PC-9 (cell line): Measurements from ENCODE around the gene CDKN2B. TPM values are rescaled to one million over a fixed set of nuclear protein-coding genes. Genes with fewer than 3 reads are reported as not detected.

Experiments used
- BruUV-seq: library from RNA; stranded (reverse); fragments of 400-500 nt; replicated peaks from 2 replicates; lab custom pipeline; 2021; lab: Mats Ljungman, UMichigan
- CTCF ChIA-PET: fragments of 300-600 bp; sonication (Branson Sonifier 250); formaldehyde crosslinking; loops from one replicate; lab custom pipeline; 2022; ENCODE audit warnings: antibody characterized with exemption; lab: Charles Lee
- POLR2A ChIA-PET: fragments of 300-600 bp; sonication (Branson Sonifier 250); formaldehyde crosslinking; loops from one replicate; lab custom pipeline; 2022; ENCODE audit warnings: antibody characterized with exemption; ENCODE audit not compliant: unreplicated experiment; lab: Charles Lee
- DNase-seq, 2 experiments: peaks; one replicate each; pipeline versions ENCODE4 v3.0.0 to v3.0.0-alpha.2; 2015 to 2022; ENCODE audit warnings: mixed read lengths in 1 of 2
- H2AFZ ChIP-seq: fragments of 200-600 bp; sonication (generic); 2 replicates; pipeline ENCODE4 v1.8.1; 2017; ENCODE audit warnings: antibody characterized with exemption
- H3F3A ChIP-seq: fragments of 200-600 bp; sonication (generic); 2 replicates; pipeline ENCODE4 v1.8.1; 2017; ENCODE audit warnings: antibody characterized with exemption, mild to moderate bottlenecking, low read depth; ENCODE audit not compliant: insufficient read depth
- H3K27ac ChIP-seq: fragments of 200-600 bp; sonication (generic); 2 replicates; pipeline ENCODE4 v1.6.1; 2016; ENCODE audit warnings: mixed run types
- H3K27me3 ChIP-seq: fragments of 200-600 bp; sonication (generic); 2 replicates; pipeline ENCODE4 v1.6.1; 2016; ENCODE audit warnings: low read depth, mixed run types; ENCODE audit not compliant: insufficient read depth
- H3K36me3 ChIP-seq: fragments of 200-600 bp; sonication (generic); 2 replicates; pipeline ENCODE4 v1.6.1; 2016; ENCODE audit warnings: low read depth, mixed run types
- H3K4me1 ChIP-seq: fragments of 200-600 bp; sonication (generic); replicated peaks from 2 replicates; pipeline ENCODE4 v1.6.1; 2016; ENCODE audit warnings: mixed run types; ENCODE audit not compliant: insufficient read depth
- H3K4me2 ChIP-seq: fragments of 200-600 bp; sonication (generic); 2 replicates; pipeline ENCODE4 v1.6.1; 2017; ENCODE audit warnings: mixed run types
- H3K4me3 ChIP-seq: fragments of 200-600 bp; sonication (generic); 2 replicates; pipeline ENCODE4 v1.6.1; 2016; ENCODE audit warnings: mixed run types
- H3K79me2 ChIP-seq: fragments of 200-600 bp; sonication (generic); 2 replicates; pipeline ENCODE4 v1.6.1; 2017; ENCODE audit warnings: low read depth, mixed run types
- H3K9me2 ChIP-seq: fragments of 200-600 bp; sonication (generic); 2 replicates; pipeline ENCODE4 v1.8.1; 2017; ENCODE audit warnings: mild to moderate bottlenecking; ENCODE audit not compliant: insufficient read depth
- H3K9me3 ChIP-seq: fragments of 200-600 bp; sonication (generic); 2 replicates; pipeline ENCODE4 v1.8.1; 2016; ENCODE audit warnings: low read depth; ENCODE audit not compliant: insufficient read depth
- H4K20me1 ChIP-seq: fragments of 200-600 bp; sonication (generic); 2 replicates; pipeline ENCODE4 v1.8.1; 2017; ENCODE audit not compliant: insufficient read depth
- CTCF ChIP-seq: fragments of 200-600 bp; sonication (generic); conservative IDR thresholded peaks from 2 replicates; pipeline ENCODE4 v1.6.1; 2017; ENCODE audit warnings: mixed run types, antibody characterized with exemption, mild to moderate bottlenecking, moderate library complexity
- EZH2 ChIP-seq: fragments of 200-600 bp; sonication (generic); IDR thresholded peaks from 2 replicates; pipeline ENCODE4 v1.8.0; 2017; ENCODE audit warnings: antibody characterized with exemption, low read depth
- intact Hi-C: fragments of 100-400 bp; cut with micrococcal nuclease; formaldehyde crosslinking; loops from one replicate; pipeline ENCODE4 v1.10.0; 2022; ENCODE audit not compliant: unreplicated experiment
- total RNA-seq: library from RNA; stranded (reverse); gene quantifications from 2 replicates; pipeline ENCODE4 v1.2.3, GENCODE V29; 2021

Gene CDKN2B
- total RNA-seq, 1 experiment from 2014 or later = 33.8 TPM

GRCh38 chr9:21976334-21976875 is 32.7 kb downstream of the CDKN2B start:
- intact Hi-C loops = no loop called here
- peaks cover 16% of the 10 kb centered on the region; the same call in 1 of the 2 replicates for H3K36me3 ChIP-seq
- H3K79me2 ChIP-seq = peaks cover 92% of the 10 kb centered on the region
- DNase-seq = no peak
- H3K4me1 ChIP-seq = peaks cover 31% of the 10 kb centered on the region
- peak overlapping the region; percentile 98 for H3K4me2 ChIP-seq
- H2AFZ ChIP-seq = no peak overlapping the region
- no peak overlapping the region for H3K27ac ChIP-seq
- ChIA-PET CTCF (no interaction called here), POLR2A (interaction anchor here (0.7 kb wide), 4 partner anchors 42 to 131 kb away, joined by 3 to 11 read pairs (median 4); no protein-coding TSS in a partner anchor)
- peaks cover 8% of the 10 kb centered on the region for H3F3A ChIP-seq
- H3K27me3 ChIP-seq = no peaks in the 10 kb centered on the region
- no TSS peak for BruUV-seq
- no peaks in the 10 kb centered on the region for H3K9me3 ChIP-seq
- H3K9me2 ChIP-seq = no peaks in the 10 kb centered on the region
- TF ChIP-seq EZH2 (no peak), CTCF (no peak)
- H3K4me3 ChIP-seq = peak overlapping the region; percentile 65; the same call in 1 of the 2 replicates
- peaks cover 6% of the 10 kb centered on the region for H4K20me1 ChIP-seq

GRCh38 chr9:21974722-21975409 is 34.2 kb downstream of the CDKN2B start:
- H3K27ac ChIP-seq = peak overlapping the region; percentile 75
- TF ChIP-seq EZH2 (no peak), CTCF (no peak)
- H2AFZ ChIP-seq = peak overlapping the region; percentile 74
- no peaks in the 10 kb centered on the region for H3K27me3 ChIP-seq
- H3K9me3 ChIP-seq = no peaks in the 10 kb centered on the region
- CTCF ChIA-PET = no interaction called here
- peak overlapping the region; percentile 98 for H3K4me2 ChIP-seq
- H3K4me3 ChIP-seq = peak overlapping the region; percentile 65
- H3K9me2 ChIP-seq = no peaks in the 10 kb centered on the region
- H4K20me1 ChIP-seq = peaks cover 6% of the 10 kb centered on the region
- intact Hi-C loops = loop anchor here (1.0 to 2.0 kb wide), 2 partner anchors 109 to 160 kb away; no protein-coding TSS in a partner anchor
- peak; percentile 72 to 82 for DNase-seq
- H3K36me3 ChIP-seq = peaks cover 26% of the 10 kb centered on the region; the same call in 1 of the 2 replicates
- H3K4me1 ChIP-seq = peaks cover 31% of the 10 kb centered on the region
- H3K79me2 ChIP-seq = peaks cover 91% of the 10 kb centered on the region
- POLR2A ChIA-PET = no interaction called here
- H3F3A ChIP-seq = peaks cover 8% of the 10 kb centered on the region
- no TSS peak for BruUV-seq

GRCh38 chr9:21974343-21974721 is 34.8 kb downstream of the CDKN2B start:
- Histone ChIP-seq H3K9me2 (no peaks in the 10 kb centered on the region), H3K9me3 (no peaks in the 10 kb centered on the region), H3K79me2 (peaks cover 86% of the 10 kb centered on the region), H3F3A (peaks cover 9% of the 10 kb centered on the region), H2AFZ (peak overlapping the region; percentile 74), H3K4me2 (peak overlapping the region; percentile 98), H3K4me1 (peaks cover 31% of the 10 kb centered on the region), H3K27ac (peak overlapping the region; percentile 75), H3K27me3 (no peaks in the 10 kb centered on the region), H4K20me1 (peaks cover 6% of the 10 kb centered on the region), H3K4me3 (peak overlapping the region; percentile 65), H3K36me3 (peaks cover 27% of the 10 kb centered on the region; the same call in 1 of the 2 replicates)
- ChIA-PET POLR2A (no interaction called here), CTCF (no interaction called here)
- intact Hi-C loops = loop anchor here (1.0 to 2.0 kb wide), 2 partner anchors 110 to 160 kb away; no protein-coding TSS in a partner anchor
- BruUV-seq = no TSS peak
- DNase-seq = peak in 1 of 2 experiments; percentile 34
- no peak for TF ChIP-seq EZH2
- TF ChIP-seq CTCF = no peak
